Ovary (tissue), 3 donors: ENCODE data around the gene SHISA6.

Source experiments
- CTCF ChIP-seq, 3 donors: fragments of 450-650 bp in 2 of 3; fragments of 200-600 bp in 1 of 3; IDR thresholded peaks; one replicate each; pipeline versions ENCODE4 v1.5.1 to v1.8.0; 2016 to 2022; ENCODE audit warnings: antibody characterized with exemption in 3 of 3, mild to moderate bottlenecking in 1 of 3
- EP300 ChIP-seq: sonication (generic); formaldehyde crosslinking; IDR thresholded peaks from one replicate; pipeline ENCODE4 v1.6.1; 2017; ENCODE audit warnings: antibody characterized with exemption
- donor health status: DM: no; HTN: no; CAD: no.

GRCh38 chr17:11511696-11512095 is 270.7 kb downstream of the SHISA6 start:
- TF ChIP-seq CTCF (IDR thresholded peaks at IDR 0.05) (no peak), EP300 (no peak)
